Activated T-helper 1 cell treated with anti-CD3 and anti-CD28 coated beads, Interleukin-2, amount 50 U/mL, for 16 hours (primary cell): ENCODE results near the gene ADAMTS8.

Source experiments
- DNase-seq, 2 donors: peaks; one replicate each; pipeline ENCODE4 v3.0.0-alpha.2; 2020; ENCODE audit warnings: low read depth in 1 of 2, low spot score in 1 of 2

The ADAMTS8 gene

DNA sequence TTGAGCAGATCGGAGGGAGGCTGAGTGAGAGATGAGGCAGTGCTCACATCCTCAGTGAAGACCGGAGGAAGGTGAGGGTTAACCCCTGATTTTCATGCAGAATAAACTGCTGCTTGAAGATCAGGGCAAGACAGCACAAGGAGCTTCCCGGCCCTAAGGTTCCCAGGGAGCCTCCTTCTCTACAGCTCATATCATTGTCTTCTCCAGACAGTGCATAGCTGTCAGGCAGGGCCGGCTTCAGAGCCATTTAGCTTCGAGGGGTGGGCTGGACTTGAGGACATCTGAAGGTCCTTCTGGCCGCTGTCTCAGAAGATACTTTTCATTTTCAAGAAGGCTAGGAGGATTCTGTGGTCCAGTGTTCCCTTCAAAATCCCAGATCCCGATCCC, 7.2 kb downstream of the ADAMTS8 start:
- no peak for DNase-seq

DNA sequence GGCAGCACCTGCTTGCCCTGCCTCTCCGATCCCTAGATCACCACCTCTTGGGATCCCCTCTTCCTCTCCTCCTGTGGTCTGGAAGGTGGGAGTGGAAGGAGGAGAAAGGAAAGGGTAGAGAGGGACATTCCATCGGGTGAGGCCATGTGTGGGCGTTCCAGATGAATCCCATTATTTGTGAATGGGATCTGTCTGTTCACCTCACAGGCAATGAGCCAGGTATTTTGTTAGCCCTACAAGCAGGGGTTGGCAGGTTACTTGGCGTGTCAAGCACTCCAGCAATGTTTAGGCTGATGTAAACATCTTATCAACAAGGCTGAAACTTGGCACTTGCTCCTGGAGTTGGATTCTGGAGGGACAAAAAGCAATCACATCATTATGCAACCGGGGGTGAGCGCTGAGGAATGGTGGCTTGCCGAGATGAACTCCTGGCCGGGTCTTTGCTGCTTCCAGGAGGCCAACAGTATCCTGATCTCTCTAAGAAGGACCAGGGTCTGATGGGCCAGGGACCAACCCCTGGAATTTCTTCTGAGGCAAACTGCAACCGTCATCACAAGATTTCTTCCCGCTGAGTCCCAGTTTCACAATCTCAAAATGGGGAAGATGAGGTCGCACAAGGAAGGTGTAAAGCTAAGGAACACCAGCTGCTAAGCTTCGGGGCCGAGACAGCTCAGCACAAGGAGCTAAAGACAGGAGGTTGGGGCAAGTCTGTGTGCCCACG, 7.8 kb downstream of the ADAMTS8 start:
- DNase-seq: no peak

DNA sequence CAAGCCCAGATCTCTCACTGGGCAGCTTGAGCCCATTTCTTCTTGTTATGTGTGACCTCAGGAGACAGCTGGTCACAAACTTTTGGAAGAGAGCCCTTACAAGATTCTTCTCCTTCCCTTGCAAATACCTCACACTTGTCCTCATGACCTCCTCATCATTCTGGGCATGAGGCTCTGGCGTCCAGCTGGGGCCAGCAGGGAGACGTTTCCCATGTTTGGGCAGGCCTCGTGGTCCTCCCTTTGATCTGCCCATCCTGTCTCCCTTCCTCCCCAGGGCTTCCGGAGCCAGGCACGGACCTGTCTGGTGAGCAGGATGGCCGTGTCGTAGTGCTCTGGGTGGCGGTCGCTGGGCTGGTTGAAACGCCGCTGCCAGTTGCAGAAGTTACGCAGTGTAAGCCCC, 9.7 kb downstream of the ADAMTS8 start:
- DNase-seq: no peak

DNA sequence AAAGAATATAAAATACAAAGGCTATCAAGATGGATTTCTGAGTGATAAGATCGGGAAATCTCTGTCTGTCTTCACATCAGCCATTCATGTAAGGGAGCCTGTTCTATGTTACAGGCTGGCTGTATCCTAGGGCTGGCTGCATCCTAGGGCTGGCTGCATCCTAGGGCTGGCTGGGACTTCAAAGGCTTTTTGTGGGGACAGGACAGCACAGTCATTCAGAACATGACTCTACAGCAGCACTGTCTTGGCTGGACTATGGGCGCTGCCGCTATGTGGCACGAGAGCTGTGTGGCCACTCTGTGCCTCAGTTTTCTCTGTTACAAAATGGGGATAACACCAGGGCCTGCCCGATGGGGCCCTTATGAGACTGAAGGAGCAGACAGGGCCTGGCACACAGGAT, 10.2 kb downstream of the ADAMTS8 start:
- DNase-seq: no peak

DNA sequence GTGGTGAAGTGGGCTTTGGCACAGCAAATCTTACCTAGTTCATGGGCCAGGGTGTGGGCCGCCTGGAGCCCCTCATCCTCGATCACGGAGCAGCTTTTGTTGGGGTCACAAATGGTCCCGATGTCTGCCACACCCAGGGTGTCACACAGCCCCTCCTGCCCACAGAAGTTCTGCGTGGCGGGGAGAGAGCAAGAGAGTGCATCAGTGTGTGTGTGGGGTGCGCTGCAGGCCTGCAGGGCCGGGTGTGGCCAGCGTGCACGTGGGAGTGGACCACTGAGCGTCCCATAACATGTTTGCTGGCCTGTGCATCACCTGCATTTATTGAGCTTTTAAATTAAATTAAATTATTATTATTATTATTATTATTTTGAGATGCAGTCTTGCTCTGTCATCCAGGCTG, 11.5 kb downstream of the ADAMTS8 start:
- DNase-seq: no peak

DNA sequence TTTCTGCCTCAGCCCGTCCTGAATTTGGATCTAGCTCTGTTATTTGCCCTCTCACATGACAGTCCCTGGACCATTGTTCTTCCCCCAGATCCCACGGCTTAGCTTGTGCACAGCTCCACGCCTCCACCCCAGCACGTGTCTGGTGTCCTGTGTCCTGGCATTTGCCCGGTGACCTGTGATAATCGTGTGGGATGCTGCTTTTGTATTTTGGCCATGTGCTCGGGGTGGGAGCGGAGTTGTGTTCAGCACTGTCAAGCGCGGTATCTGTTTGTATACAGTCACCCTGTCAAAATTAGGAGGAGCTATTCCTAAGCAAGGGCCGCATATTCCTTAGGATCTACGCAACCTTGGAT, 11.9 kb downstream of the ADAMTS8 start:
- DNase-seq: no peak

DNA sequence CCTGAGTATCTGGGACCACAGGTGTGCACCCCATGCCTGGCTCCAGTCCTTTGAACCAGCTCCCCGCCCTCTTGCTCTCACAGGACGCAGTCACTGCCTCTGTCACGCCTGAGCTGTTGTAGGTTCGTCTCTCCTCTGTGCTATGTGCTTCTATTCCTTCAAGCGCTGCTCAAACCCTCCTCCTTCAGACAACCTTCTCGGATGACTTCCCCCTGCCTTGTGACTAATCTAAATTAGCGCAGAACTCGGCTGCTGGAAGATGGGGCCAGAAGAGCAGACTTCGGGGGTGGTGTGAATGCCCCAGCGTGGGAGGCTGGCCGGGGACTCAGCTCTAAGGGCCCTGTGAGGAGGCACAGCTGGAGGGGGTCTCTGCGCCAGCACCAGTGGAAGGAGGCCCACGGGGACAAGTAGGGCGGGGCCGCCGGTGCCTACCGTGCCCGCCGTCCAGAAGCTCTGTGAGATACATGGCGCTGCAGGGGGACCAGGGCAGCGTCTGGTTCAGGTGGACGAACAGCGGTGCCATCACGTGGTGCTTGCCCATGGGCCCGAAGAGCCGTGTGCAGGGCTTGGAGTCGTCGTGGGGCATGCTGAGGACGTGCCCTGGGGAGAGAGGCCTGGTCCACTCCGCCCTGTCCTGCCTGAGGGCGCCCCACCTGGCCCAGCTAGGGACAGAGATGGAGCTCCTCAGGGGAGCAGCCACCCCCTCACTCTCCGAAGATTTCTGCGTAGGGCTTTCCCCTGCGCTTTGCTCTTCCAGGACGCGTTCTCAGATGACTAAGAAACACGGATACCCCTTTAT, 12.5 kb downstream of the ADAMTS8 start:
- no peak for DNase-seq

DNA sequence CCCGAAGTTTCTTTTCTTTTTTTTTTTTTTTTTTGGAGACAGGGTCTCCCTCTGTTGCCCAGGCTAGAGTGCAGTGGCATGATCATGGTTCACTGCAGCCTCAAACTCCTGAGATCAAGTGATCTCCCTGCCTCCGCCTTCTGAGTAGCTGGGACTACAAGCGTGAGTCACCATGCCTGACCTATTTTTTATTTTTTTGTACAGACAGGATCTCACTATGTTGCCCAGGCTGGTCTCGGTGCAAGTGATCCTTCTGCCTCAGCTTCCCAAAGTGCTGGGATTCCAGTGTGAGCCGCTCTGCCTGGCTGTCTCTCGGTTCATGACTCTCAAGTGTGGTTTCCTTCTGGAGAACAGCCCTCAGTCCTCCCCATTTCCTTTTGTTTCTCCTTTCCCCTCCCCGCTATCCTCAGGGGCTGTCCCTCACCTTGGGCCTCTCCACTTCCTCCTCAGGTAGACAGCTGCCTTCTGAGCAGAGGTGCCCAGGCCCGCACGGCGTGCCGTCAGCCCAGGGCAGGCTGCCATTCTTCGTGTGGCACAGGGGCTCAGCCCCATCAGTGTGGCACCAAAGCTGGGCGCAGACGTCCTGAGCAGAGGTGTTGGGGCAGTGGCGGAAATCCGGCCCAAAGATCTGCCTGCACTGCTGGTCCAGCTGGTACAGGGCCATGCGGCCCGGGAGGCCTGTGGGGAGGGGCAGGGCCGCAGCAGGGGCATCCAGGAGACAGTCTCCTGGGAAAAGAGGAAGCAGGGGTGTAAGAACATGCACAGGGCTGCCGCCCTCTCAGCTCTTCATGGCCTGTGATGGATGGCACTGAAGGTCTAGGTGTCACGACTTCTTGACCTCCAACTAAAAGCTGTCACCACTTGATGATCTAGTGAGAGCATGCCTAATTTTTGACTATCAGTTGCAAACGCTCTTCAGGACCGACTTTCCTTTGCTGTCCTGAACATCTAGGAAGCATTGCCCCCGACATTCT, 14.0 kb downstream of the ADAMTS8 start:
- no peak for DNase-seq

DNA sequence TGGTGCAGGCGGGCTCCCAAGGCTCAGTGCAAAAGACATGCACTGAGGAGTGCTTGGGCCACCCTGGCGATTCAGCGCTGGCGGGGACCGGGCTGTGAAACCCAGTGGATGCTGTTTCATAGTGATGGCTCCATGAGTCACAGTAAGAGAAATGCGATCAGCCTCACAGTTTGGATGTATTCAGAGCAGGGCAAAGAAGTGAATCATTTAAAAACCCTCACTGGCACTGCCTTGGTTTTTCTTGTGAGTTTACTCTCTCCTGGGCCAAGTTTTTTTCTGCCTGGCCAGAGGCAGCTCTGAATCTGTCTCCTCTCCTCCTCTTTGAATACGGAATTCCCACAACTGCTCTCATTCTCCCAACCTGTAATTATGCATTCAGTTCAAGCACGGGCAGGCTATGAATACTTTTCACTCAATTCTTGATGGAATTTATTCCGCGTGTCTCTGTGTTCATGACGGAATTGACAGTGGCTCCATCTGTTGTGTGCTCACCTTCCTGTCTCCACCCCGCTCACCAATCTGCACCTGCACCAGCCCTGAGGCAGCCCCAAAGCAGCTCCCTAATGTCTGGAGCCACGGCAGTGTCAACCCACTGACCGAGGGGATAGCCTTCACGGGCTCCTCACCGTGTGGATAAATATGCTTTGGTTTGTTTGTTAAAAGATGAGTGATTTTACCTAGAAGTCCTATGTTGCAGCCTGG, 14.9 kb downstream of the ADAMTS8 start:
- no peak for DNase-seq

DNA sequence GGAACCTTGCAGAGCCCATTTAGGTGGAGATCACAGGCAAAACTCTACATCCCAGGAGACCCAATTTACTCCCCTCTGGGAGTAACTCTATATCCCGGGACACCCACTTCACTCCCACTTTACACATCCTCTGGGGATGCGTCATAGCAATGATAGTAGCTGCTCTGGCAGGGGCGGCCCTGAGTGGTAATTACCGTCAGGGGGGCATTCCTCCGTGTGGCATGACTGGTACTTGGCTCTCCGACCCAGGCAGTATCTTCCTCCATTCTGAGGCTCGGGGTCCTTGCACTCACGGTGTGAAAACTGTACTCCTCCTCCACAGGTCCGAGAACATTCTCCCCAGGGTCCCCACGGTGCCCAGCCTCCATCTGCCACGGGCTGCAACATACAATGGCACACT, 17.2 kb downstream of the ADAMTS8 start:
- DNase-seq: no peak

DNA sequence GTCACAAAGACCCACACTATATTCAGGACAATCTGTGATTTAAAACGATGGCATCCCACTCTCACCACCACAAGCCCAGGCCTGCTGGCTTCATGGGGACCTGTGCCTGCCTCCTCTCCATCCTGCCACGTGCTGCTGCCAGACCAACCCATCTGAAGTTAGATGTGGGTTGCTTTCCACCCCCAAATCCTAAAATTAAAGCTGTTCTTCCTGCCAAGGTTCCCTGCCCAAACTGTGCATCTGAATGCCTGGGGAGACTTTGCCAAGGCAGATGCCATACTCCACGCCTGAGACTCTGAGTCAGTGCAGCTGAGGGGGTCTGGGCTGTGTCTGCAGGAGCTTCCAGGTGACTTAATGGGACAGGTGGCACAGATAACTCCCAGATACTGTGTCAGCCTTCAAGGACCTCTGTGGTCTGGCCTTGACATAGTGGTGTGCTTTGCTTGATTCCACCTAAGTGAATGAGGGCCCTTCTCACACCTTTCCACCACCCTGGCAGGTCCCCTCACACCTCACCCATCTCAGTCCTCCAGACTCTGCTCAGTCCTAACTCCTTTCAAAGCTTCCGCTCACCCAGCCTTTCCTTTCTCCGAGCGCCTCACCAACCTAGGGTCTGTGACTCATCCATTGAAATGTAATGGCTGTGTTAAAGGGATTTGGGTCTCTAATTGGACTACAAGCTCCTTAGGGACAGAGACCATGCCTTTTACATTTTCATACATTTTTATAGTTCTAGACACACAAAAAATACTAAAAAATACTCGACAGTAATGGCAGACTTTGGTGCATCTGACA, 18.6 kb downstream of the ADAMTS8 start:
- no peak for DNase-seq

DNA sequence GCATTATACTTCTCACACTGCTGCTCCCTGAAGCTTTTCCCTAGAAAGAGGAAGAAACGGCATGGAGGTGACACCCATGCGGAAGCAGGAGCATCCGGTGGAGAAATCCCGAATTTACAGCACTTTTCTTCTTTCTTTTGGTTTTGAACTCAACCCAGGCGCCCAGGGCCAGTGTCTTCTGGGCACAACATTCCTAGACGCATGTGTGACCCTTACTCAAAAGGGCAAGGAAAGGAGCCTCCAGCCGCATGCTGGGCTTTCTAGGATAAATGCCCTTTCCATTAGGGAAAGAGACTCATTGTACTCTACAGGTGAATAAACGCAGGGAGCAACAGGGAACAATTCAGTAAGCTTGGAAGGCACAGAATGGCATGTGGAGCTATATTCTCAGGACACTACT, 19.5 kb downstream of the ADAMTS8 start:
- DNase-seq: no peak

DNA sequence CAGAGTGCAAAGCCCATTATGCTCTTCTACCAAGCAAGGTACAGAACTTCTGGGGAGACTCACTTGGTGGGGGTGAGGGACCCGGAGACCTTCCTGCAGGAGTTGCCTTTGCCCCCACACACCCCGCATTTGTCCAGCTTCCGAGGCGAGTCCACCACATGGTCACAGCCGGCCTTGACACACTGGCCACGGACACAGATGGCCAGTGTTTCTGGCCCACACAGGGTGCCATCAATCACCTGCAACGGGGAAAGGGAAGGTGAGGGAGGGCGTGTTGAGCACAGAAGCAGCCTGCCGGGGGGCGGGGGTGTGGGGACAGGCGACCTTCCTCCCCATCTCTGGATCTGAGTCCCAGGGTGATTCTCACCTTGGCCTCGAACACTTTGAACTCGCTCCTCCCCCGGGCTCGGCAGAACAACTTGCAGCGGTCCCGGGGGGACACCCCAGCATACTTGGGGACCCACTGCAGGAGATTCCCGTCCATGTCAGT, 20.0 kb downstream of the ADAMTS8 start:
- no peak for DNase-seq

DNA sequence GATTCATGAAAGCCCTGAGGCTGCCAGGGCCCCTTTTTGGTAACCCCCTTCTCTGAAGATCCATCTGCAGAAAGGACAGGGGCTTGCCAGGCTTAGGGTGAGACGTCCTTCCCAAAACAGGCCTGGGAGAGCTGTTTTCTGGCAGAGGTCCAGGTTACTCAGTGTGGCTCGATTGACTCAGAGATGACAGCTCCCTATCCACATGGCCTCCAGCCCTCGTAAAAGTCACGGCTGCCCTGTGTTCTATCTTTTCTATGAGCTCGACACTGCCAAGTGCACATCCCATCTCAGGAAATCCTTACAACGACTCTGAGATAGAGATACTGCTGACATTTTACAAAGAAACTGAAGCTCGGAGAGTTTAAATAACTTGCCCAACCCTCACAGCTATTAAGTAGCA, 20.4 kb downstream of the ADAMTS8 start:
- DNase-seq: no peak

DNA sequence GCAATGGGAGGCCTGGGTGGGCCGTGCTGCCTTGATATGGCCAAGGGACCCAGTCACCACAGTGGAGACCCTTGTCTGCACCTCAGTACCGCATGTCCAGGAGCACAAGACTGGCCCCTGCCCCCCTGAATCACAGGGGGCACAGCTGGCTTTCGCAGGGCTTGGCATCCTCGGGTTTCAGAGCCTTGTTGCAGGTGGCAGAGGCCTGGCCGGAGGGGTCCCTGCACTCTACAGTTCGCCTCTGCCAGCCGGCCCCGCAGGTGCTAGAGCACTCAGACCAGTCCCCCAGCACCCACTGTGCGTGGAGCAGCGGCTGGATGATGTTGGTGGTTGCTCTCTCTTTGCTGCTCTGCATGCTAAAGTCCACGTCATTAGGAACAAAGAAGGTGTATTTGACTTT, 23.0 kb downstream of the ADAMTS8 start:
- DNase-seq: no peak

DNA sequence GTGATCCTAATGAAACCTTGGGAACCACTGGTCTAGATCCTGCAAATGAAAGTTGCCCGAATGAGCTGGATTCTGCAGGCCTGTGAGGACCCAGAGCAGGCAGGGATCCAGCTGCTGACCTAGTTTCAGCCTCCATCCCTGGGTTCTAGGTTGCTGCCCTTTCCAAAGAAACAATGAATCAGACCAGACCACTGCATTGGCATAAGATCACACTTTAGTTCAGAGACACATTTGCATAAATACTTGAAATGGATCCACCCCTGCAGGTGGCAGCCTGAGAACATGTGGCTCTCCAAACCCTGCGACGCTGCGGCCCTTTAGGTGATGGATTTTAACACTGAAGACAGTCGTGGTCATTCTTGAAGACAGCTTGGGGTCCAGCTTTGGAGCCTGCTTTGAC, 23.7 kb downstream of the ADAMTS8 start:
- no peak for DNase-seq

DNA sequence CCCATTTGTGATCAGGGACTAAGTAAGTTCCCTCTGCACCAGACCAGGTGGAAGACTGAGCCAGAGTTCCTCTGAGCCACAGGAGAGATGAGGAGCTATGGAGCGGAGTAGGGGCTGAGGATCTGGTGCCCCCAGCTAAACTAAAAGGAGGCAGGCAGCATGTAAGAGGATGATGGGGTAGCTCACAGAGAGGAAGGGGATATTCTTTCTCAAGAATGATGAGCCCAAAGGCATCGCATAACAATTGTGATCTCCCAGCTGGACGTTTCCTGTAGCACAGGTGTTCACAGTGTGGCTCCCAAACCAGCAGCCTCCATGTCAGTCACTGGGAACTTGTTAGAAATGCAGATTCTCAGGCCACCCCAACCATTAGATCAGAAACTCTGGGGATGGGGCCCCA, 24.4 kb downstream of the ADAMTS8 start:
- no peak for DNase-seq

DNA sequence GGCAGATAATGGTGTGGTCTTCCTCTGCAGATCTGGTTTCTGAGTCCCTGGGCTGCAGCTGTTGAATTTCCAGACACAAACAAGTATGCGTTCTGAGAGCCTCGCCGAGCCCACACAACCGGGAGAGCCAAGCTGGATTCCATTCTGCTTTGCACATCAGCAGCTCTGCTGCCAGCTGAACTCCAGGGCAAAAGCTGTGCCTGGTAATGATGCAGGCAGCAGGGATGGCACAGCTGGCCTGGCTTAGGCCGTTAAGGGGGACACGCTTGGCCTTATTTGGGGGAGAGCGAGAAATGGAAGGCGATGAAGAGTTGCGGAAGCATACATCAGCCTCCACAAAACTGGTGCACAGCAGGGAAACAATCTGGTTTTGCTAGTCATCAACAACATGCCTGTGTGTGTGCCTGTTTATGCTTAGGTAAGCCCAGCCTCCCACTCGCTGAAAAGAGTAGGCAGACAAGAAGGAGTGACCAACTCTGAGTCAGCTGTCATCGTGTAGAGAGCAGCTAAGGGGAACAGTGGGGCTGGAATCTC, 25.1 kb downstream of the ADAMTS8 start:
- no peak for DNase-seq

DNA sequence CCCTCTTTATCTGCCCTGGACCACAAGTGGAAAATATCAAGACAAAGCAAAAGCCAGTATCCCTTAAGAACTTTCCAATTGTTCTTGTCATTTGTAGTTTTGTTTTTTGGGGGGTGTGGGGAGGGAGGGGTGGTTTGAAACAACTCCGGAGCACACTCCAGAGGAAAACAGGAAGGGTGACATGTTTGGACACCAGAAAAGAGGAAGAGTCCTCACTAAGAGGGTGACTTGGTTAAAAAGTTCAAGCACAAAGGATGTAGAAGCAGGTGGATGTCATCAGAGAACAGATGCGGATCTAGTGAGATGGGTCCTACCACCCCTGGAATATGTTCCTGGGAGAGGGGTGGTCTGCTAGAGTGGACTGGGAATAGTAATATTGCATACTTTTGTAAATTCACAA, 25.8 kb downstream of the ADAMTS8 start:
- no peak for DNase-seq
